ENCODE measurements around the gene ITPR2.

ITPR2 gene

GRCh38 chr12:26740991-26741390, 92.0 kb downstream of the ITPR2 start:
- DNase-seq (ENCODE audit: low read depth) = no peak
- no peak for TF ChIP-seq CTCF (conservative IDR thresholded peaks at IDR 0.05; ENCODE audit: control insufficient read depth, insufficient read depth, low read depth, low read length)
- H3K4me3 ChIP-seq (ENCODE audit: control insufficient read depth, low read depth, low read length) = no peak overlapping the region

GRCh38 chr12:26740348-26740747, 92.6 kb downstream of the ITPR2 start:
- no peak overlapping the region for H3K4me3 ChIP-seq (ENCODE audit: control insufficient read depth, low read depth, low read length)
- TF ChIP-seq CTCF (conservative IDR thresholded peaks at IDR 0.05; ENCODE audit: control insufficient read depth, insufficient read depth, low read depth, low read length) = no peak
- no peak for DNase-seq (ENCODE audit: low read depth)

GRCh38 chr12:26737487-26738030, 95.4 kb downstream of the ITPR2 start:
- no peak for DNase-seq (ENCODE audit: low read depth)
- TF ChIP-seq CTCF (conservative IDR thresholded peaks at IDR 0.05; ENCODE audit: control insufficient read depth, insufficient read depth, low read depth, low read length) = no peak
- H3K4me3 ChIP-seq (ENCODE audit: control insufficient read depth, low read depth, low read length) = no peak overlapping the region

- DNase-seq (ENCODE audit: low read depth) = peak; percentile 73
- no peak for TF ChIP-seq CTCF (conservative IDR thresholded peaks at IDR 0.05; ENCODE audit: control insufficient read depth, insufficient read depth, low read depth, low read length)
- H3K4me3 ChIP-seq (ENCODE audit: control insufficient read depth, low read depth, low read length) = no peak overlapping the region
These were observed 96.2 kb downstream of the ITPR2 start for GRCh38 chr12:26736563-26737486.

- no peak for DNase-seq (ENCODE audit: low read depth)
- H3K4me3 ChIP-seq (ENCODE audit: control insufficient read depth, low read depth, low read length) = no peak overlapping the region
- TF ChIP-seq CTCF (conservative IDR thresholded peaks at IDR 0.05; ENCODE audit: control insufficient read depth, insufficient read depth, low read depth, low read length) = no peak
These were observed 97.8 kb downstream of the ITPR2 start for GRCh38 chr12:26735249-26735639.

- TF ChIP-seq CTCF (conservative IDR thresholded peaks at IDR 0.05; ENCODE audit: control insufficient read depth, insufficient read depth, low read depth, low read length) = no peak
- H3K4me3 ChIP-seq (ENCODE audit: control insufficient read depth, low read depth, low read length) = no peak overlapping the region
- no peak for DNase-seq (ENCODE audit: low read depth)
These were observed 98.3 kb downstream of the ITPR2 start for GRCh38 chr12:26734510-26735248.

Data from fibroblast of mammary gland (primary cell).